IMR-90 (cell line): Measurements from ENCODE around the gene CRYBA2. TPM values are rescaled to one million over a fixed set of nuclear protein-coding genes. Genes with fewer than 3 reads are reported as not detected.

ENCODE experiments used
- ATAC-seq: fragments of 200-7000 bp; cut with Tn5 transposase; 2 replicates; pipeline ENCODE4 v1.9.1; 2020; ENCODE audit warnings: low read depth, mild to moderate bottlenecking, moderate library complexity
- BruUV-seq: library from RNA; stranded (reverse); fragments of 400-500 nt; replicated peaks from 2 replicates; lab custom pipeline; 2021; lab: Mats Ljungman, UMichigan
- CTCF ChIA-PET: fragments of 300-600 bp; formaldehyde crosslinking; extraction: SDS; loops from one replicate; lab custom pipeline; 2021; ENCODE audit warnings: antibody characterized with exemption; lab: Yijun Ruan, JAX
- POLR2A ChIA-PET: fragments of 300-600 bp; sonication (Branson Sonifier 250); formaldehyde crosslinking; loops from one replicate; lab custom pipeline; 2022; ENCODE audit warnings: antibody characterized with exemption; ENCODE audit not compliant: unreplicated experiment; lab: Charles Lee
- DNase-seq: peaks from one replicate; pipeline ENCODE4 v3.0.0; 2013
- H2AFZ ChIP-seq: replicated peaks from 2 replicates; pipeline ENCODE3; 2013; ENCODE audit warnings: low read length, mild to moderate bottlenecking; ENCODE audit not compliant: poor library complexity
- H2AK5ac ChIP-seq: 2 replicates; pipeline ENCODE4 v1.6.1; 2013; ENCODE audit warnings: low read depth, low read length, inconsistent platforms
- H2AK9ac ChIP-seq: replicated peaks from 2 replicates; pipeline ENCODE3; 2013; ENCODE audit warnings: mild to moderate bottlenecking, low read depth, low read length, moderate library complexity; ENCODE audit not compliant: poor library complexity
- H2BK120ac ChIP-seq: 2 replicates; pipeline ENCODE4 v1.6.1; 2013; ENCODE audit warnings: low read depth, low read length, inconsistent platforms
- H2BK15ac ChIP-seq: 3 replicates; pipeline ENCODE4 v1.6.1; 2013; ENCODE audit warnings: low read depth, low read length, inconsistent platforms
- H2BK20ac ChIP-seq: 2 replicates; pipeline ENCODE4 v1.6.1; 2013; ENCODE audit warnings: low read depth, mild to moderate bottlenecking, inconsistent platforms, low read length, moderate library complexity
- H2BK5ac ChIP-seq: 2 replicates; pipeline ENCODE4 v1.6.1; 2013; ENCODE audit warnings: mild to moderate bottlenecking, low read depth, low read length, inconsistent platforms; ENCODE audit not compliant: poor library complexity, severe bottlenecking
- H3K14ac ChIP-seq: replicated peaks from 2 replicates; pipeline ENCODE4 v1.6.1; 2013; ENCODE audit warnings: low read depth, low read length, inconsistent platforms
- H3K18ac ChIP-seq: 2 replicates; pipeline ENCODE4 v1.6.1; 2013; ENCODE audit warnings: low read depth, low read length, control low read depth
- H3K23ac ChIP-seq: 2 replicates; pipeline ENCODE4 v1.6.1; 2013; ENCODE audit warnings: low read depth, low read length, inconsistent platforms
- H3K27ac ChIP-seq: 2 replicates; pipeline ENCODE4 v1.5.1; 2013; ENCODE audit warnings: mild to moderate bottlenecking, control low read depth, low read length; ENCODE audit not compliant: insufficient read depth
- H3K27me3 ChIP-seq: 2 replicates; pipeline ENCODE4 v1.6.1; 2013; ENCODE audit warnings: low read length; ENCODE audit not compliant: control insufficient read depth, insufficient read depth
- H3K36me3 ChIP-seq: 2 replicates; pipeline ENCODE4 v1.6.1; 2013; ENCODE audit warnings: low read length, mixed read lengths; ENCODE audit not compliant: control insufficient read depth, insufficient read depth
- H3K4ac ChIP-seq: 2 replicates; pipeline ENCODE4 v1.6.1; 2013; ENCODE audit warnings: low read depth, low read length, inconsistent platforms
- H3K4me1 ChIP-seq: 2 replicates; pipeline ENCODE4 v1.6.1; 2013; ENCODE audit warnings: low read length, mixed read lengths; ENCODE audit not compliant: control insufficient read depth, insufficient read depth
- H3K4me2 ChIP-seq: 2 replicates; pipeline ENCODE4 v1.6.1; 2013; ENCODE audit warnings: low read depth, mild to moderate bottlenecking, control low read depth, low read length, moderate library complexity
- H3K4me3 ChIP-seq: 2 replicates; pipeline ENCODE4 v1.5.1; 2013; ENCODE audit warnings: low read depth, mild to moderate bottlenecking, control low read depth, low read length, moderate library complexity; ENCODE audit not compliant: insufficient read depth
- H3K56ac ChIP-seq: 2 replicates; pipeline ENCODE4 v1.6.1; 2013; ENCODE audit warnings: low read length, inconsistent platforms; ENCODE audit not compliant: insufficient read depth; ENCODE audit errors: extremely low read depth
- H3K79me1 ChIP-seq, 2 experiments: 2 replicates each; pipeline ENCODE4 v1.6.1; 2013; ENCODE audit warnings: low read length in 2 of 2, inconsistent platforms in 1 of 2, low read depth in 1 of 2
- H3K9ac ChIP-seq: 2 replicates; pipeline ENCODE4 v1.6.1; 2013; ENCODE audit warnings: low read depth, low read length, control low read depth
- H3K9me1 ChIP-seq: 2 replicates; pipeline ENCODE4 v1.6.1; 2013; ENCODE audit warnings: low read length, inconsistent platforms; ENCODE audit not compliant: insufficient read depth
- H3K9me3 ChIP-seq: 2 replicates; pipeline ENCODE4 v1.6.1; 2013; ENCODE audit warnings: low read length; ENCODE audit not compliant: control insufficient read depth, insufficient read depth
- H4K20me1 ChIP-seq: 2 replicates; pipeline ENCODE4 v1.6.1; 2013; ENCODE audit warnings: low read length, inconsistent platforms; ENCODE audit not compliant: insufficient read depth
- H4K5ac ChIP-seq: 2 replicates; pipeline ENCODE4 v1.6.1; 2013; ENCODE audit warnings: mild to moderate bottlenecking, low read depth, low read length, control low read depth
- H4K8ac ChIP-seq, 2 experiments: 2 replicates each; pipeline ENCODE4 v1.6.1; 2013; ENCODE audit warnings: low read depth in 2 of 2, low read length in 2 of 2, control low read depth in 1 of 2, inconsistent platforms in 1 of 2
- H4K91ac ChIP-seq: 2 replicates; pipeline ENCODE4 v1.6.1; 2013; ENCODE audit warnings: low read depth, low read length, inconsistent platforms; ENCODE audit not compliant: insufficient read depth
- BHLHE40 ChIP-seq: fragments of 150-350 bp; IDR thresholded peaks from 2 replicates; pipeline ENCODE4 v1.6.1; 2016; ENCODE audit warnings: mild to moderate bottlenecking, low read depth, low read length
- CEBPB ChIP-seq: IDR thresholded peaks from 2 replicates; pipeline ENCODE4 v1.6.1; 2012; ENCODE audit warnings: low read depth, low read length, improper control_type of control experiment
- CHD1 ChIP-seq: IDR thresholded peaks from 2 replicates; pipeline ENCODE4 v1.6.1; 2012; ENCODE audit warnings: low read depth, low read length, improper control_type of control experiment
- CTCF ChIP-seq: conservative IDR thresholded peaks from 2 replicates; pipeline ENCODE4 v1.5.1; 2012; ENCODE audit warnings: mild to moderate bottlenecking, low read depth, low read length, improper control_type of control experiment
- FOS ChIP-seq: fragments of 150-350 bp; IDR thresholded peaks from 2 replicates; pipeline ENCODE4 v1.6.1; 2016; ENCODE audit warnings: low read depth, low read length
- MAFK ChIP-seq: IDR thresholded peaks from 2 replicates; pipeline ENCODE4 v1.6.1; 2012; ENCODE audit warnings: low read depth, low read length, improper control_type of control experiment
- MAZ ChIP-seq: IDR thresholded peaks from 2 replicates; pipeline ENCODE4 v1.6.1; 2012; ENCODE audit warnings: low read depth, mild to moderate bottlenecking, low read length, improper control_type of control experiment, moderate library complexity, borderline replicate concordance
- NFE2L2 ChIP-seq: fragments of 150-350 bp; IDR thresholded peaks from 2 replicates; pipeline ENCODE4 v1.6.1; 2016; ENCODE audit warnings: low read depth, mild to moderate bottlenecking, low read length
- POLR2A ChIP-seq: IDR thresholded peaks from 2 replicates; pipeline ENCODE4 v1.6.1; 2012; ENCODE audit warnings: mild to moderate bottlenecking, low read depth, low read length
- RAD21 ChIP-seq: IDR thresholded peaks from 2 replicates; pipeline ENCODE4 v1.6.1; 2012; ENCODE audit warnings: low read length, improper control_type of control experiment
- RFX5 ChIP-seq: IDR thresholded peaks from 2 replicates; pipeline ENCODE4 v1.8.0; 2012; ENCODE audit warnings: low read depth, mild to moderate bottlenecking, low read length, moderate library complexity
- WGBS, 2 experiments: methylation state at CpG; one replicate each; pipeline versions ENCODE4 v1.1.5 to v1.1.7; 2013; ENCODE audit warnings: missing lambda C conversion rate in 2 of 2; ENCODE audit not compliant: insufficient read length in 1 of 2; ENCODE audit errors: extremely low coverage in 2 of 2; 5-methylcytosine and 5-hydroxymethylcytosine counted together
- dilution Hi-C: fragments of 300-500 bp; cut with HindIII; formaldehyde crosslinking; loops from one replicate; pipeline ENCODE4 v1.14.3; 2018; ENCODE audit warnings: low sequenced_read_pairs; ENCODE audit not compliant: unreplicated experiment
- in situ Hi-C: fragments of 300-500 bp; cut with MboI; formaldehyde crosslinking; loops from 3 replicates; pipeline ENCODE4 v1.14.3; 2019; ENCODE audit warnings: low sequenced_read_pairs, inconsistent platforms, mixed read lengths
- intact Hi-C: fragments of 100-400 bp; cut with micrococcal nuclease; formaldehyde crosslinking; loops from 2 replicates; pipeline ENCODE4 v1.10.0; 2022
- polyA plus RNA-seq, 3 experiments: library from polyadenylated mRNA; depleted of rRNA; stranded (reverse); fragments of >200 nt; gene quantifications; 2 replicates each; pipeline ENCODE4 v1.2.3, GENCODE V29; 2012; ENCODE audit warnings: low replicate concordance in 1 of 3
- total RNA-seq: library from RNA; depleted of rRNA; stranded (reverse); fragments of >200 nt; gene quantifications from 2 replicates; pipeline ENCODE4 v1.2.3, GENCODE V29; 2012
- TF ChIP-seq, protein P1 (sequence below): fragments of 150-350 bp; IDR thresholded peaks from 2 replicates; pipeline ENCODE4 v1.6.1; 2017; ENCODE audit warnings: mild to moderate bottlenecking, antibody characterized with exemption, low read length, low read depth
- TF ChIP-seq, protein P2 (sequence below): fragments of 150-350 bp; IDR thresholded peaks from 2 replicates; pipeline ENCODE4 v1.6.1; 2016; ENCODE audit warnings: low read depth, mild to moderate bottlenecking, low read length, moderate library complexity, borderline replicate concordance

CRYBA2 gene
- total and polyA plus RNA-seq, 2 of the 4 experiments (the other 2 are of a cell fraction) = not detected

DNA sequence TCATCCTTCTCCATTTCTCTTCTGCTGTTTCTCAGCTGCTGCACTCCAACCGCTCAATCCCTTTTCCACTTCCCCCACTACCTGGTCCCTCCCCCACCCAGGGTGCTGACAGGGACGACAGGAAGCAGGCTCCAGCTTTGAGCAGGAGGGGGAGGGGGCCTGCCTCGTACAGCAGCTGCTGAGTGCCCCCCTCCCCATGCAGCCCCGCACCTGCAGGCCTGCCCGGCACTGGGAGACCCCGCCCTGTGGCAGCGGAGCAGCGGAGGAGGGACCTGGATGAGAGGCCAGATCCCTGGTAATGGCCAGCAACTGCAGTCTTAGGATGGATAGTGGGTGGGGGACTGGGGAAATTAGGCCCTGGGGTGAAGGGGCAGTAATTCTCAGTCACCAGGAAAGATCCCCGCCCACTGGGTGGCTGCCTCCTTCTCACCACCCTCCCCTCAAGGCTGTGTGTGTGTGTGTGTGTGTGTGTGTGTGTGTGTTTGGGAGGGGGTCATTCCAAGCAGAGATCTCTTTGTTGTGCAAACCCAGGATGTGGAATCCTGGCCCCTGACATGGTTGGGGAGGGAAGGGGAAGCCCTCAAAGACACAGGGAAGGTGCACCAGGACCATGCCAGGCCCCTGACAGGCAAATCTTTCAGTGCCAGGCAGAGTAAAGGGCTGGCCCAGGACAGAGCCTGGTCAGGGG, 6.8 kb upstream of the CRYBA2 start:
- no peak overlapping the region for H4K5ac ChIP-seq
- H3K36me3 ChIP-seq = no peaks in the 10 kb centered on the region
- dilution Hi-C loops = no loop called here
- CTCF ChIA-PET = no interaction called here
- H3K56ac ChIP-seq = no peak overlapping the region
- no peak overlapping the region for H2BK15ac ChIP-seq
- no peak for DNase-seq
- no peaks in the 10 kb centered on the region for H3K79me1 ChIP-seq
- no peak overlapping the region for H3K4me2 ChIP-seq
- POLR2A ChIA-PET = no interaction called here
- no peak overlapping the region for H2BK5ac ChIP-seq
- peaks cover 84% of the 10 kb centered on the region for H3K27me3 ChIP-seq
- H2BK20ac ChIP-seq = no peak overlapping the region
- no peak for TF ChIP-seq RFX5
- TF ChIP-seq POLR2A = no peak
- TF ChIP-seq MAFK = no peak
- TF ChIP-seq, protein P1, sequence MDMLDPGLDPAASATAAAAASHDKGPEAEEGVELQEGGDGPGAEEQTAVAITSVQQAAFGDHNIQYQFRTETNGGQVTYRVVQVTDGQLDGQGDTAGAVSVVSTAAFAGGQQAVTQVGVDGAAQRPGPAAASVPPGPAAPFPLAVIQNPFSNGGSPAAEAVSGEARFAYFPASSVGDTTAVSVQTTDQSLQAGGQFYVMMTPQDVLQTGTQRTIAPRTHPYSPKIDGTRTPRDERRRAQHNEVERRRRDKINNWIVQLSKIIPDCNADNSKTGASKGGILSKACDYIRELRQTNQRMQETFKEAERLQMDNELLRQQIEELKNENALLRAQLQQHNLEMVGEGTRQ = no peak
- no peak for TF ChIP-seq CHD1
- TF ChIP-seq FOS = no peak
- TF ChIP-seq CEBPB = no peak
- TF ChIP-seq CTCF = no peak
- no peak for TF ChIP-seq MAZ
- TF ChIP-seq NFE2L2 = no peak
- no peak for TF ChIP-seq BHLHE40
- TF ChIP-seq, protein P2, sequence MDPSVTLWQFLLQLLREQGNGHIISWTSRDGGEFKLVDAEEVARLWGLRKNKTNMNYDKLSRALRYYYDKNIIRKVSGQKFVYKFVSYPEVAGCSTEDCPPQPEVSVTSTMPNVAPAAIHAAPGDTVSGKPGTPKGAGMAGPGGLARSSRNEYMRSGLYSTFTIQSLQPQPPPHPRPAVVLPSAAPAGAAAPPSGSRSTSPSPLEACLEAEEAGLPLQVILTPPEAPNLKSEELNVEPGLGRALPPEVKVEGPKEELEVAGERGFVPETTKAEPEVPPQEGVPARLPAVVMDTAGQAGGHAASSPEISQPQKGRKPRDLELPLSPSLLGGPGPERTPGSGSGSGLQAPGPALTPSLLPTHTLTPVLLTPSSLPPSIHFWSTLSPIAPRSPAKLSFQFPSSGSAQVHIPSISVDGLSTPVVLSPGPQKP = no peak
- TF ChIP-seq RAD21 = no peak
- intact Hi-C loops = no loop called here
- no peak overlapping the region for H3K14ac ChIP-seq
- H3K9me1 ChIP-seq = no peaks in the 10 kb centered on the region
- H3K27ac ChIP-seq = no peak overlapping the region
- no CpG with 5 or more reads among the region's 9 CpGs for WGBS, 2 experiments
- no peak overlapping the region for H3K23ac ChIP-seq
- H3K9ac ChIP-seq = no peak overlapping the region
- no peak overlapping the region for H3K4ac ChIP-seq
- H3K9me3 ChIP-seq = no peaks in the 10 kb centered on the region; the same call in 1 of the 2 replicates
- no peak overlapping the region for H3K4me3 ChIP-seq
- no peak overlapping the region for H2AK9ac ChIP-seq
- H4K8ac ChIP-seq = no peak overlapping the region
- no TSS peak for BruUV-seq
- in situ Hi-C loops = no loop called here
- no peak overlapping the region for H2BK120ac ChIP-seq
- H4K20me1 ChIP-seq = no peaks in the 10 kb centered on the region; the same call in 1 of the 2 replicates
- no peaks in the 10 kb centered on the region for H3K4me1 ChIP-seq
- H4K91ac ChIP-seq = no peak overlapping the region
- no peak overlapping the region for H2AK5ac ChIP-seq
- no peak for ATAC-seq
- peak overlapping the region; percentile 16 for H2AFZ ChIP-seq
- no peak overlapping the region for H3K18ac ChIP-seq
